HG02763 (cell line): ENCODE results near the gene USP49.
A peak's percentile ranks its signal among the peaks of the same experiment; 100 is the strongest.
"Not testable (repeated sequence)": the region's sequence is repeated elsewhere in the genome, so short reads cannot be mapped to it uniquely, and the experiment has no call there.

ENCODE experiments used
- ATAC-seq: cut with Tn5 transposase; IDR thresholded peaks from one replicate; pipeline ENCODE4 v1.9.1; 2021; ENCODE audit warnings: mild to moderate bottlenecking, moderate library complexity; ENCODE audit not compliant: unreplicated experiment

USP49 gene

DNA sequence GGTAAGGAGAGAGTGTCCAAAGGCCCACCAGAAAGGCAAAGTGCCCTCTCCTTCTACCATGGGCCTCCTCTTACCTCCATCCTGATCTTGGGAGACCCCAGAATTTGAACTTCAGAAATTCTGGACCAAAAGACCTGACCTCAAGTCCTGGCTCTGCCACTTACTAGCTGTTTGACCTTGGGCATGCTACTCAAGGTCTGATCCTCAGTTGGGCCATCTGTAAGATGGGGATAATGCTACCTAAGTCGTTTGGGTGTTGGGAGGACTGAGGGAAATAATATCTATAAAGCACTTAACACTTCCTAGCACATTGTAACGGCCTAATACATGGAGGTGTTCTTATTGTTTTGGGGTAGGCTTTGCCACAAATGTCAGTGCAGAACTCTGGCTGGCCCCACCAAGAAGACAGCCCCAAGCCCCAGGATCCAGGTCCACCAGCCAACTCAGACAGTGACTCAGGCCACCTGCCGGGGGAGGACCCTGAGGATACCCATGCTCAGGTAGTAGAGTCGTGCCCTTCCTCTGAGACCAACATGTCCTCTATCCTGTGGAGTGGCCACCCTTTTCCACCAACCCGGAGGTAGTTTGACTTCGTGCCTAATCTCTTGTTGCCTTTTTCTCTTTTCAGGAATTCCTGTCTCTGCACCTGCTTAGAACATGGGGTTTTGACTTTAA, 111.9 kb downstream of the USP49 start:
- ATAC-seq: no peak

- no peak for ATAC-seq
These were observed 113.8 kb downstream of the USP49 start for GRCh38 chr6:41781366-41781730.

- ATAC-seq: no peak
These were observed 114.4 kb downstream of the USP49 start, which contains the start of gene PRICKLE4 for GRCh38 chr6:41780551-41781365. Gene PRICKLE4 (plus strand): TSS chr6:41780782. CDS start chr6:41783474, 2,692 bp downstream.

DNA sequence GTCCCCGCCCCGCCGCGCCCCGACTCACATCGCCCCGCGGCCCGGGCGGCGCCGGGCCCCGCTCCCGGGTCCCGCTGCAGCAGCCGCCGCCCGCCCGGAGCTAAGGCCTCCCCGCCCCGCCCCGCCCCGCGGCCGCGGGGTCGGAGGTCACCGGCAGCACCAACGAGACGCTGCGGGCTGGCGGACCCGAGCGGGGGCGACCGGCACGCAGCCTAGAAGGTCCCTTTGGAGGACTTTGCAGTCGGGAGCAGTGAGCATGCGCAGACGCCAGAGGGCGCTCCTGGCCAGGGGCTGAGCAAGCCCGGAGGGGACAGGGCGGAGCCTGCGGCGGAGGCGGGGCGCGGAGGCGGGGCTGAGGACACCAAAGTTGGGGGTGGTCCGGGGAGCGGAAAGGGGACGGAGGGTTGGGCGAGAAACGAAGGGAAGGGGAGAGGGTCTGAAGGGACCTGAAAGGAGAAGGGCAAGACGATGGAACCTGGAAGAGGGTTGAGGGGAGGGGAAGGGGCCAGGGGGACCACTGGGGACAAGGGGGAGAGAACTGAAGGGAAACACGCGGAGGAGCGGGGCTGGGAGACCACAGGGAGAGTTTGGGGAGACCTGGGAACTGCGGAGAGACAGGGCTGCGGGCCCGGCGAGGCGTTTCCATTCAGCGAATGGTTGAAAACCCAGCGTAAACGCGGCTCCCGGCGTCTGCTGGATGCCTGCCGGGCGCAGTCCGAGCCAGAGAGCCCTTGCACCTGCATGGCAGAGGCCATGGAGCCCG, 115.2 kb downstream of the USP49 start, which contains the start of gene FRS3:
FRS3 (minus strand) TSS at position 113 of the 763 bp plus-strand sequence. CDS start 2,913 bp downstream, outside the sequence.
- peak; percentile 95 for ATAC-seq

DNA sequence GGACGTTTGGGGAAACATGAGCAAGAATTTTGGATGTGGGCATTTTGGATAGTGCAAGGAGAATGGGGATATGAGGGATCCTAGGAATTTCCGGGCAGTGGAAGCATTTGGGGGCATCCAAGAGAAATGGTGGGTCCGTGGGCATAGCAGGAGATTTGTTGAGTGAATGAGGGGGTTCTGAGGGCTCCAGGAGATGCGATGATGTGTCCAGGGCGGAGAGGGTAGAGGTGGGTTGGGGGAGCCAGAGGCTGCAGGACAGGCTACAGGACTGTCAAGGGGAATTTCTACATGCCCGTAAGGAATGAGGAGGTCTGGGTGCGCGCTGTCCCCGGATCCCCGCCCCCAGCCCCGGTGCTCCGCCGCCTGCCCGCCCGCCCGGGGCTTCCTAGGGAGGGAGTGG, 115.8 kb downstream of the USP49 start:
- ATAC-seq: no peak

- no peak for ATAC-seq
These were observed 116.3 kb downstream of the USP49 start for GRCh38 chr6:41778895-41779294.

- ATAC-seq: no peak
These were observed 117.5 kb downstream of the USP49 start for GRCh38 chr6:41777551-41778285.

DNA sequence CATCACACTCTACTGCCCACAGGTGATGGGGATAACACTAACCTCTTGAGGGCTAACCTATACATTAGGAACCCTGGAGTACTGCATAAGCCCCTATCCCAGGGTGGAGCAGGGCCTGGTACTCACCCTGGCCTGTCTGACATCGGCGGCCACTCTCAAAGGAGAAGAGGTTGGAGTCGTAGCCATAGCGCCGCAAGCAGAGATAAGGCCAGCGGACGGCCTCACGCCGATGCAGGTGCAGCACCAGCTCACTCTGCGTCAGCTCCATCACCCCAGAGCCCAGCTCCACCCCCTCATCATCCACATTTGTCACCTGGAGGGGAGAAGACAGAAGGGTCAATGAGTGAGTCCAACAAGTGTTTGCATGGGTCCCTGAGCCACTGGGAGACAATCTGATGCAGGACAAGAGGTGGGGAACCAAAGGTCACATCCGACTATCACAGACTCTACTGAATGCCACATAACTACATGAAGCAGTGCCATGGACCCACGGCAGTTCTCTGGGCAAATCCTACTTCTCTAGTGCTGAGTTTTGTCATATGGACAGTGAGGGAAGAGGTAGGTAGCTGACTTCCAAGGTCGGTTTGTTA, 119.8 kb downstream of the USP49 start:
- ATAC-seq: no peak

DNA sequence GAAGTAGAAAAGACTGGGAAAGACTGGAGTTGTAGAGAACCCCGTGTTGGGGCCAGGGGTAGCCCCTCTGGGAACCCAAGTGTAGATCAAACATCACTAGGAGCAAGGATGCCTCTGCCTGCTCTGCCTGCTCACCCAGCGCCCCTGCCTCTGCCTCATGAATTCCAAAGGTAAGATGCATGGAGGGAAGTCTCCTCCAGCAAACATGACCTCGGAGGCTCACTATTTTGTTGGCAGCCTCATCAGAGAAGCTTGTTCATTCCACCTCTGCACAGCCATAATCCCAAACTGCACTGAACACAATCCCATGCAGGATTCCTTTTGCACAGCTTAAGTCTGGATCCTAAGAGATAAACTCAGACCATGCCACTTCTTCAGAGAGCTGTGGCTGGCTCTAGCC, 120.3 kb downstream of the USP49 start:
- ATAC-seq: no peak

GRCh38 chr6:41771058-41771983, 123.9 kb downstream of the USP49 start:
- no peak for ATAC-seq

DNA sequence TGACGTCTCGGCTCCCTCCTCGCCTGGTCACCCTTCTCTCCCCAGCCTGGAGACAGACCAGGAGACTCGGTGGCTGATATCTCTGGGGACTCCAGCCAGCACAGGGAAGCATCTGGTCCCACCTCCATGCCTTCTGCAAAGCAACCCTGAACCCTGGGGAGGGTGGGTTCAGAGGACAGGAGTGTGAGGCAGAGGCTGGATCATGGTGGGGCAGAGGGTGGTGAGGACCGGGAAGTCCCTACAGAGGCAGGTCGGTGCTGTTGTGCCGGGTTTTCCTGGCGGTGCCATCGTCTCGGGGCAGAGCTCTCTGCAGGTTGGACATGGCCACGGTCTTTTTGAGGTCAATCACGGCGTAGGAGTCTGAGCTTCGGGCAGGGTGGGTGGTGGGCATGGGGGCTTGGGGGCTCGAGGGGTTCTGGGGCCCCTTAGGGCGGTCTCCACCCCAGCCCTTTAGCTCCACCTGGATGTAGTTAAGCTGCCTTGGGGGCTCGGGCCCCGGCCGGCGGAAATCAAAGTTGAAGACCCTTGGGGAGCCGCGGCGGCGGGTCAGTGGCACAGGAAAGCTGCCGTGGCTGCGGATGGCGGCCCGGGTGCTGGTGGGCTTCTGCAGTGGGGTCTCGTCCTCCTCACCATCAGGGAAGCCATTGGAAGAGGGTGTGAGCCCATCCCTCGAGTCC, 124.7 kb downstream of the USP49 start:
- no peak for ATAC-seq

DNA sequence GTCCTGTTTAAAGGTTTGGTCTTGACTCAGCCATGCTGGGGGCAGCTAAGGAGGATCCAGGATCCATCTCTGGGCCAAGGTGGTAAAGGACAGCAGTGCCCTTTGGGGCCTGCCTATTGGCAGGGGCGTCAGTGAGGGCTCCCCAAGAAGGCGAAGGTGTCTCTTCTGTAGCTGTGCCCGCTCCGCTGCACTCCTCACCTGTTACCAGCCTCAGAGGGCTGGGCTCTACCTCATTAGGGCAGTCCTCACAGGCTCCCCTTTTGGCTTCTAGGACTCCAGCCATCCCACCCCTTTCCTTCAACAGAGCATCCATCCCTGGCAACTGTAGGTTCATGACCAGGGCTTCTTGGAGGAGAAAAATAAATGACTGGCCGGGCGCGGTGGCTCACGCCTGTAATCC, 125.8 kb downstream of the USP49 start:
- ATAC-seq: no peak

DNA sequence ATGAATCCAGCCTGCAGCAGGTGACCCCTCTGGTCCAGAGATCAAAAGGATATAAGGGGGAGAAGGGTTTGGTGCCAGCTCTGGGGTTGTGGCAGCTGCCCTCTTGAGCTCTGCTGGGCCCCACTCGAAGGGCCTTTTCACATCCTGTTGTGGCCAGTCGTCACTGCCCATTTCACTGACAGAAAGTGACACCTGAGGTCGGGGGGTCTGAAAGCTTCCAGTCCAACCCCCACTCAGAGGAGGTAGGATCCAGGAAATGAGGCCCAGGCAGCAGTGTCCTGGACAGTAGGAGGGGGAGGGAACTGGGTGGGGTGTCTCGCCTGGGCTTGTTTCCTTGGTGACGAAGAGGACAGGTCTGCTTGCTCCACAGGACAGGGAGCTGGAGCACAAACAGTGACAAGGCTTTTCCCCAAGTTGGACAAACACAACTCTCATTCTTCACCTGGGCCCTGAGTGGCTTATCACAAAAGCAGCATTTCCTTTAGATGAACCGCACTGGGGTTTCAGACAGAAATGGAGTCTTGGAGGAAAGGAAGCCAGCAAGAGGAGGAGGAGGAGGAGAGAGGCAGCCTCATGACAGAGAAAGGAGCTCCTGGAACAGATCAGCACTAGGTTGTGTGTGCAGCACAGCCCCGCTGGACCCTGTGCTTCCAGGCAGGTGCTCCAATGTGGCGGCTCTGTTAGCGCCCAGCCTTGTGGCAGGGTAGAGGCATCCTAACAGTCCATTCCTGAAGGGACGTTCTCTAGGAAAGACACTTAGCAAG, 126.4 kb downstream of the USP49 start:
- no peak for ATAC-seq

DNA sequence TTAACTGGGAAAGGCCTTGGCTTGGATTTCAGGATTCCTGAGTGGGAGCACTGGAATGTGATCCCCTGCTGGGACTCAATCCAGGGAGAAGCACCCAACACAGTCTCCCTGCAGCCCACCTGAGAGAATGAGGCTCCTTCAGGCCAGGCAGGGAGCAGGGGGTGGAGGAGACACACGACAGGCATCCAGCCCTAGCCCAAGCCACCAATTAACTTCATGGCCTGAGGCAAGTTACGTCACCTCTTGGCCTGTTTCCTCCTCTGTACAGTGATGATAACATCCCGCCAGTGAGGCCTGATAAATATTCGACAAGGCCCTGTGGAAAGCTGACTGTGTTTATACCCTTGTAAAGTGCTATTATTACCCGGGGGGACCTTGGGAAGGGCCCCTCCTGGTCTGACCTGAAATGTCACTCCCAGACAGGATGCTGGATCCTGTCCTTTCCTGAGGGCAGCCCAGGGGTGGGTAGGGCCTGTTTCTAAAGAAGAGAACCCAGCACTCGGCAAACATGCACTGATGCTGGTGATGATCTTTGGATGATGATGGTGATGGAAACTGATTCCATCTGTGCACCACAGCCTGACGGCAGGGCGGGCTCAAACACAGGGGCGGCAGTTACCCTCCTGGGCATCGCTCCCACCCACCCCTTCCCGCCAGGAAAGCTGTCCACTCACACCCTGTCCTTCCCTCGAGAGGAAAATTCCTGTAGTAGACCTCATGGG, 127.9 kb downstream of the USP49 start:
- ATAC-seq: no peak

- not testable (repeated sequence) for ATAC-seq
These were observed 129.0 kb downstream of the USP49 start for GRCh38 chr6:41766043-41766664.

GRCh38 chr6:41763470-41763869, 131.7 kb downstream of the USP49 start:
- ATAC-seq: no peak
